GM20000 (cell line): ENCODE results near the gene PCLO.

Experiments used
- DNase-seq: peaks from one replicate; pipeline ENCODE4 v3.0.0; 2012; ENCODE audit warnings: low spot score
- TF ChIP-seq, protein P1 (sequence below): IDR thresholded peaks from 2 replicates; pipeline ENCODE4 v1.5.1; 2012; ENCODE audit warnings: mild to moderate bottlenecking, control low read depth; ENCODE audit errors: extremely low read depth, missing control alignments

PCLO gene

DNA sequence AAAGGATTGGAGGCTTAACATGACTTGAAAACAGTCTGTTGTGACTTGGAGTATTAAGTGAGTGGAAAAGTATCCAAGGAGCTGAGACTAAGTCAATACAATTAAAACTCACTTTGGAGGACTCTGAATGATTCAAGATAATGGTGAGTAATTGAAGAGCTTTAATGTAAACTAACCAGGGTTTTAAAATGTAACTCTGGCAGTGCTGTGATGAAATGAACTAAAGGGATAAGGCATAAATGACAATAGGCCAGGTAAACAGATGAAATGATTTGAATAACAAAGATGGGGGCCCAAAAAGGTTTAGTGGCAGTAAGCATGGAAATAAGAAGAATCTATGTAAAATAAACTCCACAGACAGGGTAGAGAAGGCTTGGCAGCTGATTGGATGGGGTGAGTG, 402.6 kb downstream of the PCLO start:
- TF ChIP-seq, protein P1, sequence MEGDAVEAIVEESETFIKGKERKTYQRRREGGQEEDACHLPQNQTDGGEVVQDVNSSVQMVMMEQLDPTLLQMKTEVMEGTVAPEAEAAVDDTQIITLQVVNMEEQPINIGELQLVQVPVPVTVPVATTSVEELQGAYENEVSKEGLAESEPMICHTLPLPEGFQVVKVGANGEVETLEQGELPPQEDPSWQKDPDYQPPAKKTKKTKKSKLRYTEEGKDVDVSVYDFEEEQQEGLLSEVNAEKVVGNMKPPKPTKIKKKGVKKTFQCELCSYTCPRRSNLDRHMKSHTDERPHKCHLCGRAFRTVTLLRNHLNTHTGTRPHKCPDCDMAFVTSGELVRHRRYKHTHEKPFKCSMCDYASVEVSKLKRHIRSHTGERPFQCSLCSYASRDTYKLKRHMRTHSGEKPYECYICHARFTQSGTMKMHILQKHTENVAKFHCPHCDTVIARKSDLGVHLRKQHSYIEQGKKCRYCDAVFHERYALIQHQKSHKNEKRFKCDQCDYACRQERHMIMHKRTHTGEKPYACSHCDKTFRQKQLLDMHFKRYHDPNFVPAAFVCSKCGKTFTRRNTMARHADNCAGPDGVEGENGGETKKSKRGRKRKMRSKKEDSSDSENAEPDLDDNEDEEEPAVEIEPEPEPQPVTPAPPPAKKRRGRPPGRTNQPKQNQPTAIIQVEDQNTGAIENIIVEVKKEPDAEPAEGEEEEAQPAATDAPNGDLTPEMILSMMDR = no peak

DNA sequence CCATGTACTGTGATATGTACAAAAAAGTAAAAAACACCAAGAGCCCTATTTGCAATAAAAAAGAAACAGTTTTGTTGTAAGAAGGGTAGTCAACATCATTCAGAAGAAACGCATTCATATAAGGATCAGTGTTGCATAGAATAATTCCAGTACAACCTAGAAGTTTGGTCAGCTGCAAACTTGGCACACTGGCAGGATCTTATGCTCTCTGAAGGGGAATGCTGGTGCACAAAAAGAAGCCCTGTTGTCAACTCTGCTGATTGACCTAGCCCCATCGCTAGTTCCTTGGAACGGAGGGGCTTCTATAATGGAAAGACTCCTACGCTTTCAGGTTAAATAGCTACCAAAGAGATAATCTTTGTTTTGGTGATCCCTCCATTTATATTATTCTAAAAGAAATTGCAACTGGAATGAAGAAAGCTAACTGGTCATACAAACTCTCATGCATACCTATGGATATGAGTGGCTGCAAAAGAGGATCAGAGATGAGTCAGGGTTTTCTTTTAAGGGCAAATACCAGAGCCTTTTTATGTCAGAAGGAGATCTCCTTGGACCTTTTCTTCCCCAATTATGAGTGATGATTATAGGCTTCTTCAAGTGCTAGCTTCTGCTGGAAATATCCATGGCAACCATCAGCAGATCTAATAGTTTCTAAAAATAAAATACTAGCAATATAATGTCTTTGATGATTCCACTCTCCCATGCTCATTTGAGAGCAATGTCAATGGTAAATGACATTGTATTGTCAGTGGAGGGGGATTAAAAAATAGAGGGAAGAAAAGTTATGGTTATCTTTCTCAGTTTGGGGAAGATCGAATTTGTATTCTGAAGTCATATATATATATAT, 406.8 kb downstream of the PCLO start:
- DNase-seq = no peak

More for the DNA sequence above, 402.6 kb downstream of the PCLO start:
- DNase-seq = no peak

DNA sequence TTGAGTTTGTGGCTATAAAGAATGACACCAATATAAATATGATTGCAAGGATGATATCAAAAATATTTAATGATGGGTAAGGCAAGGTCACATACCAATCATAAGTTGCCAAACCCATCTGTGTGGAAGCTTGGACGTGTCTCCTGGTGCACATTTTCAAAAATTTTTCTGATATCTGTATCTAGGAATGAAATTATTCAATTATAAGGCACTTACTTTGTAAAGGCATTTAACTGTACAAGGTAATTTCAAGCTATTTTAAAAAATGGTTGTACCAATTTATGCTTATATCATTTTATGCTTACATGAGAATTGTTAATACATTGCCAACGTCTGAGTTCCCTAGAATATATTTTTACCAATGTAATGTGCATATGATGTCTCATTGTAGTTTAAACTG, 412.7 kb downstream of the PCLO start:
- no peak for DNase-seq
- TF ChIP-seq, protein P1 = no peak

More for the DNA sequence above, 406.8 kb downstream of the PCLO start:
- TF ChIP-seq, protein P1 = no peak

DNA sequence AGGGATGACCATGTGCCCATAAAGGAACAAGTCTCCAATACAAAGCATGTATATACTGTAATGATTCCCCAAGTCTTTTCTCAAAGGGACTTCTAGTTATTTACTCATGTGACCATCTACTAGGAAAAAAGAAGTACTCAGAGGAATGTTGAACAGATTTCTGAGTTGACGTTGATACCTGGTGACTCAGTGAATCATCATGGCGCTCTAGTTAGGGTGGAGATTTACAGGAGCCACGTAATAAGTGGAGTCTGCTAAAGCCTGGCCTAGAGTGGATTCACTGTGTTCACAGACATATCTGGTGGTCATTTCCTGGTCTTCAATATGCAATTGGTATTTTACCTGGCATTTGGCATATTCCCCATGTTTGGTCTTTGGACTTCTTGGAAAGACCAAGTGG, 416.9 kb downstream of the PCLO start:
- DNase-seq = no peak
- TF ChIP-seq, protein P1 = no peak

DNA sequence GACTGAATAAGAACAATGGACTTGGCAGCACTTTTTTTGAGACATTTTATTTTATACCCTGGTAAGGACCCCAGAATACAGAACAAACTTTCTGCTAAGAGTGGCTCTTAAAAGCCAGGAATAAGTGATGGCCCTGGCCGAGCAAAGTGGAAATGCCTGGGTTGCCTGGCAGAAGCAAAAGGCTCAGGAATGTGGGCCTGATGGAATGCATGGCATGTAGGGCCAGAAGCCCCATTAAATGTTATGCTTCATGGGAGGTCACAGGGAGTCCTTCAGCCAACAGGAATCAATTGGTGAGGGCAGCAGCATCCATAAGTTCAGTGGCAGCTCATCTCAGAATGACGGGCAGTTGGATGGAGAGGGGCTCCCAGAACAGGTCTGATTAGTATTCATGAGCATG, 417.6 kb downstream of the PCLO start:
- TF ChIP-seq, protein P1 = no peak
- no peak for DNase-seq

DNA sequence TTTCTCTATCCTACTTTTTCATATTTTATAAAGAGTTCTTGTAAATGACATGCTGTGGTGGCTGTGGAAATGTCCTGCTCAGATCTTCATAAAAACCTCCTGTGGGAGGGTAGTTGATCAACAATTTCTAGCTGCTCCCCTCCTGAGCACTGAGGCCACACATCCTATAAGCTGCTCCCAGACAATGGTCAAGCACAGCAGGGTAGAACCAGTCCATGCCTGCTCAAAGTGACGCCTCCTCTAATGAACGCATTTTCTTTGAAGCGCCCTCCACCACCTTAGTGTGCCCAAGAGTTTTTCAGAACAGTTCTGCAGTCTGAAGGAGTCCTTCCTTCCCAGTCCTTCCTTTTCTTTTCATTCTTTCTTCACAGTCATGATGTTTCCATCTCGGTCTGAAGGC, 420.5 kb downstream of the PCLO start:
- DNase-seq = no peak
- TF ChIP-seq, protein P1 = no peak

DNA sequence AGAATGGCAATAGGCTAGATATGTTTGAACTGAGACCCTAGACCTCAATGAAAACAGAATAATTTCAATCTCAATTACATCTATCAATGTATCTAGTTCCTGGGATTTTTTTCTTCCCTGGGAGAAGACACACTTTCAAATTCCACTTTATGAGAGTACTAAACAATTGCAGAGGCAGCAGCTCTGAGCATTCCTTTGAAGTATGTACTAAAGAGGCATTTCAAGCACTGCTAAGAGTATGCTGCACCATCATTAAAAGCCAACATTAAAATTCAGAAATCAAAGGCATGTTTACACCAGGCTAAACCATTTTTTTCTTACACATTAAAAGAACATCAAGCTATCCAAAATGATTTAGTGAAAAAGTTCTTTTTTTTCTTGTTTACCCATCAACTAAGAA, 421.2 kb downstream of the PCLO start:
- TF ChIP-seq, protein P1 = no peak
- no peak for DNase-seq
